Left lung (tissue), 10 donors: Measurements from ENCODE around the gene DIP2A. TPM values are rescaled to one million over a fixed set of nuclear protein-coding genes. Genes with fewer than 3 reads are reported as not detected.

ENCODE experiments used
- ATAC-seq: fragments of 200-7000 bp; cut with Tn5 transposase; one replicate; pipeline ENCODE4 v1.9.1; 2020; ENCODE audit warnings: moderate library complexity
- DNase-seq, 4 donors: peaks; one replicate each; pipeline ENCODE4 v3.0.0-alpha.2; 2013 to 2020
- H3K27ac ChIP-seq, 2 donors: fragments of 200-600 bp; sonication (generic) in 1 of 2; one replicate each; pipeline versions ENCODE4 v1.5.0 to v1.8.0; 2020 to 2021
- H3K27me3 ChIP-seq, 2 donors: fragments of 200-600 bp; sonication (generic) in 1 of 2; one replicate each; pipeline versions ENCODE4 v1.5.0 to v1.8.0; 2020 to 2021
- H3K36me3 ChIP-seq, 2 donors: fragments of 200-600 bp; sonication (generic) in 1 of 2; one replicate each; pipeline versions ENCODE4 v1.5.0 to v1.8.0; 2020 to 2021
- H3K4me1 ChIP-seq, 2 donors: fragments of 200-600 bp; one replicate each; pipeline ENCODE4 v1.8.0; 2021
- H3K4me3 ChIP-seq, 2 donors: fragments of 200-600 bp; sonication (generic) in 1 of 2; one replicate each; pipeline versions ENCODE4 v1.5.0 to v1.8.0; 2020 to 2021; ENCODE audit warnings: mild to moderate bottlenecking in 1 of 2
- H3K9me3 ChIP-seq, 2 donors: fragments of 200-600 bp; sonication (generic) in 1 of 2; one replicate each; pipeline versions ENCODE4 v1.5.0 to v1.8.0; 2020 to 2021
- intact Hi-C, 2 donors: fragments of 100-400 bp; cut with DNase I; formaldehyde crosslinking; loops; one replicate each; pipeline versions ENCODE4 v1.11.2 to v1.14.2; 2022
- polyA plus RNA-seq, 6 donors: library from polyadenylated mRNA; unstranded; fragments of 120-200 nt; gene quantifications; one replicate each; pipeline ENCODE4 v1.2.1, GENCODE V29; 2013; ENCODE audit not compliant: insufficient read length in 6 of 6
- total RNA-seq, 2 donors: library from RNA; stranded (reverse); fragmentation: NEBNext Ultra II Directional; extraction: Animal tissue kit (Norgen Biotek cat#: 25700); gene quantifications; one replicate each; pipeline ENCODE4 v1.2.1, GENCODE V29; 2021
- TF ChIP-seq, protein P1 (sequence below), 2 donors: fragments of 200-600 bp; sonication (generic) in 1 of 2; IDR thresholded peaks; one replicate each; pipeline versions ENCODE4 v1.5.0 to v1.8.0; 2021; ENCODE audit warnings: antibody characterized with exemption in 2 of 2
- donor health status: DM: no; HTN: yes; CAD: no.
- donor health status: DM: no; HTN: no; CAD: no.

DIP2A gene
- total and polyA plus RNA-seq, 8 donors, result 31.5 to 75.3 (median 62.6) TPM

DNA sequence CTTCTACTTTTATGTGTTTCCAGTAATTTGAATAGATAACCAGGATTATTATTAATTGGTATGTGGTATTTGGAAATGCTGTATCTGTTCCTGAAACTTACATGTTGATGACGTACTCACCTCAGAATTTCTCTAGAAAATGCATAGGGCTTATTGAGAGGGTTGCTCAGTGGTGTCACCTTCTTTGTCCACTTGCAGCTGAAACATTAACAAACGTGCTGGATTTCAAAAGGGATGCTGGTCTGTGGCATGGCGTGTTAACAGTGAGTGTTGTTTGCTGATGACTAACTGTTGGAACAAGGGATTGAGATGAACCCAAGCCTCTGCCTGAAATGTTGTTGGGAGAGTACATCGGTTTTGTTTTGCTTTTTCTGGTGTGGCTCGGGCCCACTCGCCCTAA is 78.3 kb downstream of the DIP2A start:
- Histone ChIP-seq H3K9me3 (no peaks in the 10 kb centered on the region), H3K36me3 (peaks cover 0 to 98% of the 10 kb centered on the region in 2 donors), H3K4me3 (no peak overlapping the region), H3K27ac (no peak overlapping the region), H3K4me1 (no peaks in the 10 kb centered on the region), H3K27me3 (no peaks in the 10 kb centered on the region)
- intact Hi-C loops, result no loop called here
- no peak for DNase-seq
- TF ChIP-seq, protein P1, sequence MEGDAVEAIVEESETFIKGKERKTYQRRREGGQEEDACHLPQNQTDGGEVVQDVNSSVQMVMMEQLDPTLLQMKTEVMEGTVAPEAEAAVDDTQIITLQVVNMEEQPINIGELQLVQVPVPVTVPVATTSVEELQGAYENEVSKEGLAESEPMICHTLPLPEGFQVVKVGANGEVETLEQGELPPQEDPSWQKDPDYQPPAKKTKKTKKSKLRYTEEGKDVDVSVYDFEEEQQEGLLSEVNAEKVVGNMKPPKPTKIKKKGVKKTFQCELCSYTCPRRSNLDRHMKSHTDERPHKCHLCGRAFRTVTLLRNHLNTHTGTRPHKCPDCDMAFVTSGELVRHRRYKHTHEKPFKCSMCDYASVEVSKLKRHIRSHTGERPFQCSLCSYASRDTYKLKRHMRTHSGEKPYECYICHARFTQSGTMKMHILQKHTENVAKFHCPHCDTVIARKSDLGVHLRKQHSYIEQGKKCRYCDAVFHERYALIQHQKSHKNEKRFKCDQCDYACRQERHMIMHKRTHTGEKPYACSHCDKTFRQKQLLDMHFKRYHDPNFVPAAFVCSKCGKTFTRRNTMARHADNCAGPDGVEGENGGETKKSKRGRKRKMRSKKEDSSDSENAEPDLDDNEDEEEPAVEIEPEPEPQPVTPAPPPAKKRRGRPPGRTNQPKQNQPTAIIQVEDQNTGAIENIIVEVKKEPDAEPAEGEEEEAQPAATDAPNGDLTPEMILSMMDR (IDR thresholded peaks at IDR 0.05), result no peak
- ATAC-seq, result no peak

DNA sequence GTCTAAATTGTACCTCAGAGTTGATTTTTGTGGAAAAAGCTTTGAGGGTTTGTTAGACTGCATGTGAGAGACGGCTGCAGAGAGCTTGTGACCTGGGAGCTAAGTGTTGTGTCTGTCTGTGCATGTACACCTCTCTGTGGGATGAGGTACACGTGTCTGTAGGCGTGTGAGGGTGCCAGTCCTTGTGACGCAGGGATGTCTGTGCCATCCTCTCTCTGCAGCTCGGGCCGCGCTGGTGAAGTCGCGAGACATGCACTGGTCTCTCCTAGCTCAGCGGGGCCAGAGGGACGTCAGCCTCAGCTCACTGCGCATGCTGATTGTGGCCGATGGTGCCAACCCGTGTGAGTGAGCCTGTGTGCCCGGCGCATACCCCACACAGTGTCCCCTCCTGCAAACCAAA is 79.6 kb downstream of the DIP2A start:
- H3K27ac ChIP-seq, result no peak overlapping the region
- no peaks in the 10 kb centered on the region for H3K9me3 ChIP-seq
- H3K4me1 ChIP-seq, result no peaks in the 10 kb centered on the region
- H3K36me3 ChIP-seq, result peaks cover 0 to 98% of the 10 kb centered on the region in 2 donors
- intact Hi-C loops, result no loop called here
- DNase-seq, result no peak
- TF ChIP-seq, protein P1 (IDR thresholded peaks at IDR 0.05), result no peak
- H3K27me3 ChIP-seq, result no peaks in the 10 kb centered on the region
- ATAC-seq, result no peak
- no peak overlapping the region for H3K4me3 ChIP-seq

DNA sequence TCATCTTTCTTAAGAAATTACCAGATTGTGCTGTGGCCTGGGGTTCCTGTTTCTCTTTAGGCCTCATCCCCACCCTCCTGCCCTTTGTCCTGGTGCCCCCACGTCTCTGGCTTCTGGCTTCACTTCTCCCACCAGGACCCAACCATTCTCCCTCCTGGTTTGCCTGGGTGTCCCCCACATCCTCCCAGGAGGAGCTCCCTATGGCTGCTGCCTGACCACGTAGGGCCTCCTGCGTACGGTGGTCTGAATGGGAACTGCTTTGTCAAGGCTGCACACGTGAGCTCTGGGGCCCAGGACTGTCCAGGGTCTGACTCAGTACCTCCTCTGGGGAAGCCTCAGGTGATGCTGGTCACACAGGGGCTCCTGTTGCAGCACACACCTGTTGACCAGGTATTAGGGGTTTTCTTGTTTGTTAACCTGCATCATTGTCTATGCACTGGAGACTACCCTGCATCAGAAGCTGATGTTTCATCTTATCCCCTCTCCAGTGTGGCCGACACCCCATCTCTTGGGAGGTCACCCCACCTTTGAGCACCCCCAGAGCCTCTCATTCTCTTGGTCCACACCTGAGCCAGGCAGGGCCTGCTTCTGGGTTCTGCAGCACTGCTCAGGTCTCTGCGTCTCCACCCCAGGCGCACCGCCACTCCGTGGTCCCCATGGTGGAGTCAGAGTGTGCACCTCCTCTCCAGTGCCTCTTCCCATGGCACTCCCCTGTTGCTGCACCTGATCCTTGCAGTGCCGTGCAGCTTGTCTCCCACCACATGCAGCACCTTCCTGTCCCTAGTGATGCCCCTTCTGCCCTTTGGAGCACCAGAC is 80.4 kb downstream of the DIP2A start:
- H3K9me3 ChIP-seq, result no peaks in the 10 kb centered on the region
- no peaks in the 10 kb centered on the region for H3K4me1 ChIP-seq
- ATAC-seq (no peak), DNase-seq (no peak)
- H3K36me3 ChIP-seq, result peaks cover 0 to 98% of the 10 kb centered on the region in 2 donors
- no peak overlapping the region for H3K27ac ChIP-seq
- intact Hi-C loops, result no loop called here
- TF ChIP-seq, protein P1 (IDR thresholded peaks at IDR 0.05), result no peak
- no peaks in the 10 kb centered on the region for H3K27me3 ChIP-seq
- no peak overlapping the region for H3K4me3 ChIP-seq

DNA sequence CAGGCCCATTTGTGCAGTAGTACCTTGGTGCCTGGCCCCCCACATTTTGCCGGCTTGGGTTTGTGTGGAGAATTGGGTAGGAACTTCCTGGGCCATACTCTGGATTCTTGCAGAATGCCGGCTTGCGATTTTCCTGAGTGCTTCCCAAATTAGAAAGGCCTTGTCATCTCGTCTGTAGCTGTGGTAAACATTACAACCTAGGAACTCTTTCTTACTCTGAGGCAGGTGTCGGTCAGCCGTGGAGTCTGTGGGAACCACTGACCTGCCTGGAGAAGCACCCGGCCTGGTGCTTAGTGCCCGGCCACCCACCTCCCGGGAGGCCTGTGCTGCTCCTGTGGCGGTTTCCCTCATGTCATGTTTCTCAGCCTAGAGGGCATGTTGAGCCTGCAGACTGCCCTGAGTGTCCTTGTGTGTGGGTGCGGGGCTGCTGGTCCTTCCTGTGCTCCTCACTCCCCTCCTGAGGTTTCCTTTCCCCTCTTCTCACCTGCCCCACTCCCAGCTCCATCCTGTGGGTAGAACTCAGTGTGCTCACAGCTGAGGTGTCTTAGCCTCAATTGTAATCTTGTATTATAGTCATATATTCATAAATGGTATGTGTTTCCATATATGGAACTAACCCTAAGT is 81.5 kb downstream of the DIP2A start:
- TF ChIP-seq, protein P1 (IDR thresholded peaks at IDR 0.05), result no peak

DNA sequence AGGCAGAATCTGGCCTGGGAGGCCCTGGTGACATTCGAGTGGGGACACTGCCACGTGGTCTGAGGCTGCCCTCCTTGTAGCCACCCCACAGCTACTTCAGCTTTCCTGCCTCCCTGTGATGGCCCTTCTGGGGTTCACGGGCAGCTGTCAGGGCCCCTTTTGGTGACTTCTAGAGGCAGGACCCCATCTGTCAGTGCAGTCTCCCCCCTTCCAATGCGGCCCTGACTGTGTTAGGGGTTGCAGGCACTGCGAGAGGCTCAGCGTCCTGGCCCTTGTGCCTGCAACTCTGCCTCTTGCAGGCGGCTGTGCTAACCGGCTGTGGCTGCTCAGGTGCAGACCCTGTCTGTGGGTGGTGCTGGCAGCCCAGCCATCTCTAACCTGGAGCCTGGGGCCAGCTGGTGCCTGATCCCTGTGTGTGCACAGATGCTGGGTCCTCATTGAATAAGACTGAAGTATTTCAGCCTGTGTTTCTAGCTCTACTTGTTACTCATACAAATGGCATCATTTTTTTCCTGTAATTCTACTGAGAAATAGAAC is 84.0 kb downstream of the DIP2A start:
- no peak overlapping the region for H3K27ac ChIP-seq
- H3K9me3 ChIP-seq, result no peaks in the 10 kb centered on the region
- TF ChIP-seq, protein P1 (IDR thresholded peaks at IDR 0.05), result no peak
- intact Hi-C loops, result no loop called here
- ATAC-seq, result no peak
- H3K4me3 ChIP-seq, result no peak overlapping the region
- peaks cover 0 to 100% of the 10 kb centered on the region in 2 donors for H3K36me3 ChIP-seq
- H3K27me3 ChIP-seq, result no peaks in the 10 kb centered on the region
- no peaks in the 10 kb centered on the region for H3K4me1 ChIP-seq
- no peak for DNase-seq

More for the DNA sequence above, 81.5 kb downstream of the DIP2A start:
- Histone ChIP-seq H3K36me3 (peaks cover 0 to 98% of the 10 kb centered on the region in 2 donors), H3K4me1 (no peaks in the 10 kb centered on the region), H3K9me3 (no peaks in the 10 kb centered on the region), H3K4me3 (no peak overlapping the region), H3K27me3 (no peaks in the 10 kb centered on the region), H3K27ac (no peak overlapping the region)
- intact Hi-C loops, result no loop called here
- DNase-seq, result no peak
- no peak for ATAC-seq
